Stimulated activated CD4-positive, alpha-beta T cell treated with anti-CD3 and anti-CD28 coated beads, TNF-alpha, amount 100 ng/mL, for 24 hours (primary cell): ENCODE measurements around the gene CNGB1.
"Not testable (repeated sequence)": the region's sequence is repeated elsewhere in the genome, so short reads cannot be mapped to it uniquely, and the experiment has no call there.

Source experiments
- DNase-seq, 3 experiments: peaks; one replicate each; pipeline ENCODE4 v3.0.0-alpha.2; 2020; ENCODE audit warnings: low read depth in 3 of 3

The CNGB1 gene

GRCh38 chr16:57970970-57971369 lies at the start of gene CNGB1:
Gene CNGB1, minus strand, starts transcription at chr16:57971128. Its CDS starts 3,842 bp downstream, at chr16:57967286.
- DNase-seq, result no peak

GRCh38 chr16:58019866-58020538 lies 49.1 kb upstream of the CNGB1 start:
- no peak for DNase-seq

GRCh38 chr16:58018803-58019202 lies 47.9 kb upstream of the CNGB1 start:
- DNase-seq, result no peak

GRCh38 chr16:58016840-58017446 lies 46.0 kb upstream of the CNGB1 start:
- no peak for DNase-seq

GRCh38 chr16:58013201-58013956 lies 42.5 kb upstream of the CNGB1 start:
- no peak for DNase-seq

GRCh38 chr16:58012481-58012880 lies 41.6 kb upstream of the CNGB1 start:
- DNase-seq, result no peak

- DNase-seq, result no peak
These were observed 40.7 kb upstream of the CNGB1 start for GRCh38 chr16:58011652-58012051.

GRCh38 chr16:58010886-58011285 lies 40.0 kb upstream of the CNGB1 start:
- DNase-seq, result no peak

GRCh38 chr16:58009856-58010416 lies 39.0 kb upstream of the CNGB1 start:
- DNase-seq, result no peak

- DNase-seq, result not testable (repeated sequence)
These were observed 33.8 kb upstream of the CNGB1 start for GRCh38 chr16:58004736-58005135.

- DNase-seq, result no peak
These were observed 32.0 kb upstream of the CNGB1 start for GRCh38 chr16:58002936-58003335.

- no peak for DNase-seq
These were observed 31.5 kb upstream of the CNGB1 start for GRCh38 chr16:58002416-58002800.

- DNase-seq, result no peak
These were observed 31.0 kb upstream of the CNGB1 start for GRCh38 chr16:58001781-58002415.

- DNase-seq, result peak; percentile 61 to 79 (median 66)
These were observed 30.1 kb upstream of the CNGB1 start, which contains the start of gene USB1 for GRCh38 chr16:58000706-58001676. Gene USB1, plus strand, starts transcription at chr16:58001407. Its CDS starts 77 bp downstream, at chr16:58001484.

GRCh38 chr16:57999971-58000705 lies 29.2 kb upstream of the CNGB1 start, which contains the start of gene ZNF319:
Gene ZNF319, minus strand, starts transcription at chr16:58000672. Its CDS starts 2,407 bp downstream, at chr16:57998265.
- peak in 1 of 3 experiments; percentile 11 for DNase-seq

- peak in 1 of 3 experiments; percentile 15 for DNase-seq
These were observed 28.5 kb upstream of the CNGB1 start for GRCh38 chr16:57999366-57999970.

GRCh38 chr16:57998992-57999365 lies 28.1 kb upstream of the CNGB1 start:
- DNase-seq, result no peak

- peak in 2 of 3 experiments; percentile 30 to 72 for DNase-seq
These were observed 27.6 kb upstream of the CNGB1 start for GRCh38 chr16:57998486-57998885.

- no peak for DNase-seq
These were observed 26.8 kb upstream of the CNGB1 start for GRCh38 chr16:57997528-57998265.
